GM13977 (cell line): ENCODE data around the gene SSR4.

ENCODE experiments used
- DNase-seq: peaks from one replicate; pipeline ENCODE4 v3.0.0; 2012; ENCODE audit warnings: low spot score
- in situ Hi-C: fragments of 300-500 bp; cut with MboI; formaldehyde crosslinking; loops from one replicate; pipeline ENCODE4 v1.12.0; 2022; ENCODE audit warnings: low sequenced_read_pairs, low pct_unique_long_range_greater_than_20kb, mixed read lengths, inconsistent platforms; ENCODE audit not compliant: unreplicated experiment
- TF ChIP-seq, protein P1 (sequence below): IDR thresholded peaks from 2 replicates; pipeline ENCODE4 v1.5.1; 2012; ENCODE audit warnings: mild to moderate bottlenecking, control low read depth; ENCODE audit not compliant: insufficient read depth; ENCODE audit errors: extremely low read depth, missing control alignments

The SSR4 gene

DNA sequence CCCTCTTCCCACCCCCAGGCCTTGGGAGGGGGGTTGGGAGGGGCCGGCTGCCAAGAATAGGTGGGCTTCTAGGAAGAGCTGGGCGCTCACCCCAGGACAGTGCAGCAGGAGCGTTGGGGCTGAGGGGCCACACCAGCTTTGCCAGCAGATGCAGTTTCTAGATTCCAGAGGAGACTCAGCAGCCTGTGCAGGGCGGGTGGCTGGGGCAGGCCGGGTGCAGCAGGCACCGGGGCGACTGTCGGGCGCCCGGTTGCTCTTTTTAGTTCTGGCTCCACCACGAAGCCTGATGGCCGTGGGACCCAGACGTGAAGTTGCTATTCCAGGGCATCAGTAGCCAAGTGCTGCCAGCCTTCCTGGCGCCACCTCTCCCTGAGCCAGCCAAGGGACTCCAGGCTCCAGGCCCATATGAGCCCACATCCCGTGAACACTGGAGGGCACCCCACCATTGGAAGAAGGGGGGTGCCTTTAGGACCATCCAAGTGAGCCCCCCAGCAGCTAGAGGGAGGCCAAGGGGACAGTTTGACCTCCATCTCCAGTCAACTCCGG is 5.8 kb downstream of the SSR4 start:
- DNase-seq: no peak
- TF ChIP-seq, protein P1, sequence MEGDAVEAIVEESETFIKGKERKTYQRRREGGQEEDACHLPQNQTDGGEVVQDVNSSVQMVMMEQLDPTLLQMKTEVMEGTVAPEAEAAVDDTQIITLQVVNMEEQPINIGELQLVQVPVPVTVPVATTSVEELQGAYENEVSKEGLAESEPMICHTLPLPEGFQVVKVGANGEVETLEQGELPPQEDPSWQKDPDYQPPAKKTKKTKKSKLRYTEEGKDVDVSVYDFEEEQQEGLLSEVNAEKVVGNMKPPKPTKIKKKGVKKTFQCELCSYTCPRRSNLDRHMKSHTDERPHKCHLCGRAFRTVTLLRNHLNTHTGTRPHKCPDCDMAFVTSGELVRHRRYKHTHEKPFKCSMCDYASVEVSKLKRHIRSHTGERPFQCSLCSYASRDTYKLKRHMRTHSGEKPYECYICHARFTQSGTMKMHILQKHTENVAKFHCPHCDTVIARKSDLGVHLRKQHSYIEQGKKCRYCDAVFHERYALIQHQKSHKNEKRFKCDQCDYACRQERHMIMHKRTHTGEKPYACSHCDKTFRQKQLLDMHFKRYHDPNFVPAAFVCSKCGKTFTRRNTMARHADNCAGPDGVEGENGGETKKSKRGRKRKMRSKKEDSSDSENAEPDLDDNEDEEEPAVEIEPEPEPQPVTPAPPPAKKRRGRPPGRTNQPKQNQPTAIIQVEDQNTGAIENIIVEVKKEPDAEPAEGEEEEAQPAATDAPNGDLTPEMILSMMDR: no peak
- in situ Hi-C loops: no loop called here

DNA sequence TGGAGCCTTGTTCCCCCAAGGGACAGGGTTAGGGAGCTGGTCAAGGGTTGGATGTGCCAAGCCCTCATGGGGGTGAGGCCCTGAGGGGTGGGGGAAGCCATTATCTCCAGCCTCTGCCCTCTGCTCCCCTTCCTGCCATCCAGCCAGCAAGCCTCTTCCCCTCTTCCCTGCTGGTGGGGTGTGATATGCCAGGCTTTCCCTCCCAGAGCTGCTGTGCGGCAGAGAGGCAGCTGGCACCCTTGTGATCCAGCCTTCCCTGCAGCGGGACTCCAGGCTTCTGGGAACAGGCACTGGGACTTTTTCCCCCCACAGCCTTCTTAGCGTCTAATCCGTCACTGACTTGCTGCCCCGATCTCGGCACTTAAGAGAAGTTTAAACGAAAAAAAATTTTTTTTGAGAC is 6.3 kb downstream of the SSR4 start:
- DNase-seq: no peak
- TF ChIP-seq, protein P1: no peak
- in situ Hi-C loops: no loop called here

DNA sequence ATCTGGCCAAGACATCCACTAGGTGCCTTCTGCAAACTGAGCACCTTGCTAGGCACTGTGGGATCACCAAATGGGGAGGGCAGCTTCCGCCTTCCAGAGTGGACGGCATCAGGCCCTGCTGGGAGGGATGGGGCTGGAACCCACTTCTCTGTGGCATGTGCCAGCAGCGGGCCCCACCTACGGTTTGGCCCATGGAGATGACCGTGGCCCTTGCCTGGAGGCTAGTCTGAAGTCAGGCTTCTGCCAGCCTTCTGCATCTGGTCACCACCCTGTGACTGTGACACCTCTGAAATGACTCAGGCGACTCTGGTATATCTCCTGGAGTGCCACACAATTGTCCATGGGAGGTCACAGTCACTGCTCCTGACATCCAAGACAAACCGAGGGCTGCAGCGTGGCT is 7.2 kb downstream of the SSR4 start:
- TF ChIP-seq, protein P1: no peak
- in situ Hi-C loops: no loop called here

DNA sequence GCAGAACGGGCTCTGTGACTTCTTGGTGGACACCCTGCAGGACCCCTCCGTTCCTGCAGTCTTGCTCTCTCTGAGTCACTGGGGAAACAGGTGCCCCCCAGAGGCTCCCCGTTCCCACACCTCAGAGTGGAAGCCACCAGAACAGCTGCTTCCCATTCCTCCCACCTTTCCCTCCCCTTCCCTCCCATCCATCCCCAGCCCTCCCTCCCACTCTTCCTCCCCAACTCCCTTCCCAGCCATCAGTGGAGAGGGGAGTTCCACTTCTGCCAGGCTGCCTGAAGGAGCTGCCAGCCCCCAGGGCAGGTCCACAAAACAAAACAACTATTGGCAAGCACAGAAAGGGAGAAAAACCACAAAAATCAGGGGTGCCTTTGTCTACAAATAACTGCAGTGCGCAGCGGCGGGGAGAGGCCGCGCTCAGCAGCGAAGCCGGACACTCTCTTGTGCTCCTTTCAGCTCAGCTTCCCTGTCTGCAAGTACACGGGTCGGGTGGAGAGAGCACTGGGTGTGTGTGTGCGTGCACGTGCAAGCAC is 8.1 kb downstream of the SSR4 start:
- no peak for DNase-seq
- TF ChIP-seq, protein P1: no peak
- in situ Hi-C loops: no loop called here

More for the DNA sequence above, 7.2 kb downstream of the SSR4 start:
- DNase-seq: no peak

DNA sequence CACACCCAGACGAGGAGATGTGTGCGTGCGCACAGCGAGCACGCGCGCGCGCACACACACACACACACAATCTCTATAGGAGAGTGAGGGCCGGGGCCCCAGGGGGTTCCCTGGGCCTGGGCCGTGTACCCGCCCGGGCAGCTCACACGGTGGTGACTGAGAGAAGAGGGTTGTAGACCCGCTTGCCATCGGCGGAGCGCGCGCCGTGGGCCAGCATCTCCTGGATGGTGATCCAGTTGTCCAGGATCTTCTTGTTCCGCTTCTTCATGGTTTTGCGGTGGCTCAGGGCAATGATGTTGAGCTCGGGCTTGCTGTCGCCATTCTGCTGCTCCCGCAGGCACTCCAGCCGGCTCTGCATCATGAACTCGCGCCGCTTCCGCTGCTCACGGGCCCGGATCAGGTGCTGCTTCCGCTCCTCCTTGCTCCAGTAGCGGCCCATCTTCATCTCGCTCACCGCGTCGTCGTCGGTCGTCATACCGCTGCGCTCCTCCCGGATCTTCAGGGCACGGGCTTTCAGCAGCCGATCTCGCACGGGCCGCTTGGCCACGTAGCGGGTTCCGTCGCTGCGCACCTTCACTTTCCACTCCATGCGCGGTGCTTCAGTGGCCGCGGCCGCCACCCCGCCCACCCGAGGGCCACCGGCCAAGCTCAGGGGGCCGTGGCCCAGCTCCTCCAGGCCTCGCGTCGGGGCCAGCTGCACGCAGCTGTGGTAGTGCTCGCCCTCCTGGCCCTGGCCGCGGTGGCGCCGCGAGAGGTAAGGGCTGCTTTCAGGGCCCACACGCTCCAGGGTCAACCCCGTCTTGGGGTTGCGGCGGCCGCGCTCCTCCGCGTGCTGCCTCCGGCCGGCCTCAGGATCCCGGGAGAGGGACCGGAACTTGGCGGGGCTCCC is 9.0 kb downstream of the SSR4 start:
- in situ Hi-C loops: no loop called here
- TF ChIP-seq, protein P1: no peak
- no peak for DNase-seq

DNA sequence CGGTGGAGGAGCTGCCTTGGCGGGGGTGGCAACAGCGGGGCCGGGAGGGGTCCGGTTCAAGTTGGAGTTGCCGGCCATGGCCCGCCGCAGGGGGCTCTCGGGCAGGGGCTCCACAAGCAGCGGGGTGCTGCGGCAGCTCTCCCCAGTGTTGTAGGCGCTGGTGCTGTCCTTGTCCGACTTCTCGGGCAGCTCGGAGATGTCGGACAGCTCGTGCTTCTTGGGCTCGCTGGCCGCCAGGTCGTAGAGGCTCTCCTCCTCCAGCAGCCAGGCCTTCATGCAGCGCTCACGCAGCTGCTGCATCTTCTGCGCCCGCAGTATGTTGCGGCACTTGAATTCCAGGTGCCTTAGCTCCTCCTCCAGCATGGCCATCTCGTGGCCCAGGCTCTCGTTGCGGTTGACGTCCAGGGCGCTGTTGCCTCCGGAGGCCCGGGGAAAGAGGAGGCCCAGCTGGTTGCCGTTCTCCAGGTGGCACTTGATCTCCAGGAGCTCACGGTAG is 9.7 kb downstream of the SSR4 start:
- DNase-seq: no peak
- TF ChIP-seq, protein P1: no peak
- in situ Hi-C loops: no loop called here
